G401 (cell line): ENCODE results near the gene EEF1A1. TPM values are rescaled to one million over a fixed set of nuclear protein-coding genes. Genes with fewer than 3 reads are reported as not detected.
A peak's percentile ranks its signal among the peaks of the same experiment; 100 is the strongest.
"Not testable (repeated sequence)": the region's sequence is repeated elsewhere in the genome, so short reads cannot be mapped to it uniquely, and the experiment has no call there.

Experiments
- DNase-seq: peaks from one replicate; pipeline ENCODE4 v3.0.0-alpha.2; 2015; ENCODE audit warnings: low spot score
- in situ Hi-C: cut with HindIII; loops from 2 replicates; pipeline ENCODE4 v1.10.0; 2016; ENCODE audit warnings: low sequenced_read_pairs, mixed read lengths
- total RNA-seq: library from RNA; depleted of rRNA; stranded (reverse); fragments of >200 nt; shearing (Covaris generic); gene quantifications from 2 replicates; pipeline ENCODE4 v1.2.3, GENCODE V29; 2014; rRNA removed

The EEF1A1 gene
- total RNA-seq, result 15,038 and 17,549 TPM in 2 replicates

- peak; percentile 98 for DNase-seq
- in situ Hi-C loops, result no loop called here
Observed at GRCh38 chr6:73520688-73521350, at the start of gene EEF1A1. TSS of gene EEF1A1 (minus strand) at chr6:73521032. CDS start at chr6:73520026, 1,006 bp downstream.

GRCh38 chr6:73569121-73569520 is 48.3 kb upstream of the EEF1A1 start:
- no peak for DNase-seq
- in situ Hi-C loops, result no loop called here

GRCh38 chr6:73566954-73567591 is 46.2 kb upstream of the EEF1A1 start:
- DNase-seq, result no peak
- in situ Hi-C loops, result no loop called here

GRCh38 chr6:73566486-73566871 is 45.6 kb upstream of the EEF1A1 start:
- DNase-seq, in situ Hi-C loops: not testable (repeated sequence)

GRCh38 chr6:73565767-73566485 is 45.1 kb upstream of the EEF1A1 start:
- in situ Hi-C loops, result no loop called here
- no peak for DNase-seq

- no peak for DNase-seq
- in situ Hi-C loops, result no loop called here
Observed at GRCh38 chr6:73564578-73565345, 43.9 kb upstream of the EEF1A1 start.

GRCh38 chr6:73562558-73562957 is 41.7 kb upstream of the EEF1A1 start:
- in situ Hi-C loops, result no loop called here
- no peak for DNase-seq

- in situ Hi-C loops, result no loop called here
- DNase-seq, result no peak
Observed at GRCh38 chr6:73560853-73561407, 40.1 kb upstream of the EEF1A1 start.

- in situ Hi-C loops, result no loop called here
- no peak for DNase-seq
Observed at GRCh38 chr6:73560182-73560732, 39.4 kb upstream of the EEF1A1 start.

- in situ Hi-C loops, DNase-seq: not testable (repeated sequence)
Observed at GRCh38 chr6:73559399-73559794, 38.6 kb upstream of the EEF1A1 start.

- in situ Hi-C loops, result no loop called here
- no peak for DNase-seq
Observed at GRCh38 chr6:73558624-73559398, 38.0 kb upstream of the EEF1A1 start.

GRCh38 chr6:73556836-73557235 is 36.0 kb upstream of the EEF1A1 start:
- no peak for DNase-seq
- in situ Hi-C loops, result no loop called here

- in situ Hi-C loops, DNase-seq: not testable (repeated sequence)
Observed at GRCh38 chr6:73555380-73555949, 34.6 kb upstream of the EEF1A1 start.

GRCh38 chr6:73551115-73551514 is 30.3 kb upstream of the EEF1A1 start:
- DNase-seq, in situ Hi-C loops: not testable (repeated sequence)

- in situ Hi-C loops, result no loop called here
- no peak for DNase-seq
Observed at GRCh38 chr6:73548458-73549446, 27.9 kb upstream of the EEF1A1 start.

- DNase-seq, result no peak
- in situ Hi-C loops, result no loop called here
Observed at GRCh38 chr6:73547036-73547435, 26.2 kb upstream of the EEF1A1 start.

- in situ Hi-C loops, result no loop called here
- no peak for DNase-seq
Observed at GRCh38 chr6:73542891-73543290, 22.1 kb upstream of the EEF1A1 start.
